Chondrocyte (in vitro differentiated cells): ENCODE data around the gene PIK3R2. TPM values are rescaled to one million over a fixed set of nuclear protein-coding genes. Genes with fewer than 3 reads are reported as not detected.

Experiments used
- DNase-seq: peaks from one replicate; pipeline ENCODE4 v3.0.0; 2021; ENCODE audit warnings: mixed read lengths, low spot score
- H3K27ac Mint-ChIP-seq: one replicate; pipeline ENCODE4 v1.8.0; 2021; ENCODE audit warnings: mild to moderate bottlenecking, moderate library complexity, mixed read lengths; ENCODE audit not compliant: unreplicated experiment
- H3K27me3 Mint-ChIP-seq: 2 replicates; pipeline ENCODE4 v1.8.0; 2021; ENCODE audit warnings: low read depth, mixed read lengths
- H3K36me3 Mint-ChIP-seq: 2 replicates; pipeline ENCODE4 v1.8.0; 2021; ENCODE audit warnings: low read depth, mixed read lengths
- H3K4me1 Mint-ChIP-seq: 2 replicates; pipeline ENCODE4 v1.8.0; 2021; ENCODE audit warnings: low read depth, mild to moderate bottlenecking, mixed read lengths
- H3K4me3 Mint-ChIP-seq: one replicate; pipeline ENCODE4 v1.8.0; 2021; ENCODE audit warnings: mild to moderate bottlenecking, moderate library complexity, mixed read lengths; ENCODE audit not compliant: unreplicated experiment
- H3K9me3 Mint-ChIP-seq: 2 replicates; pipeline ENCODE4 v1.8.0; 2021; ENCODE audit warnings: low read depth, mixed read lengths
- CTCF ChIP-seq: fragments of 200-600 bp; sonication (generic); IDR thresholded peaks from 2 replicates; pipeline ENCODE4 v1.5.0; 2021; ENCODE audit warnings: antibody characterized with exemption, mild to moderate bottlenecking, moderate library complexity
- total RNA-seq: library from RNA; stranded (reverse); gene quantifications from 3 replicates; pipeline ENCODE4 v1.2.1, GENCODE V29; 2021

The PIK3R2 gene
- total RNA-seq, 1 donor from 2014 or later: 73.1 TPM

- Mint-ChIP-seq H3K27ac (no peak overlapping the region), H3K27me3 (no peaks in the 10 kb centered on the region)
- no peak for TF ChIP-seq CTCF
These were observed 43.5 kb downstream of the PIK3R2 start for GRCh38 chr19:18196511-18196845.

GRCh38 chr19:18197306-18197705, 44.3 kb downstream of the PIK3R2 start:
- H3K27me3 Mint-ChIP-seq: no peaks in the 10 kb centered on the region
- peaks cover 19% of the 10 kb centered on the region for H3K4me1 Mint-ChIP-seq
- no peak for TF ChIP-seq CTCF
- H3K36me3 Mint-ChIP-seq: peaks cover 9% of the 10 kb centered on the region
- no peaks in the 10 kb centered on the region for H3K9me3 Mint-ChIP-seq
- no peak overlapping the region for H3K4me3 Mint-ChIP-seq
- DNase-seq: no peak
- no peak overlapping the region for H3K27ac Mint-ChIP-seq

More at GRCh38 chr19:18196511-18196845, 43.5 kb downstream of the PIK3R2 start:
- no peaks in the 10 kb centered on the region for H3K9me3 Mint-ChIP-seq
- H3K4me3 Mint-ChIP-seq: no peak overlapping the region
- DNase-seq: no peak
- peaks cover 9% of the 10 kb centered on the region for H3K36me3 Mint-ChIP-seq
- peaks cover 24% of the 10 kb centered on the region for H3K4me1 Mint-ChIP-seq

GRCh38 chr19:18197941-18198340, 45.0 kb downstream of the PIK3R2 start:
- Mint-ChIP-seq H3K27ac (no peak overlapping the region), H3K4me1 (peaks cover 20% of the 10 kb centered on the region), H3K9me3 (no peaks in the 10 kb centered on the region), H3K27me3 (no peaks in the 10 kb centered on the region), H3K36me3 (peaks cover 9% of the 10 kb centered on the region), H3K4me3 (no peak overlapping the region)
- TF ChIP-seq CTCF: no peak
- no peak for DNase-seq

GRCh38 chr19:18198374-18198773, 45.4 kb downstream of the PIK3R2 start:
- H3K27me3 Mint-ChIP-seq: no peaks in the 10 kb centered on the region
- TF ChIP-seq CTCF: no peak
- no peak for DNase-seq
- H3K9me3 Mint-ChIP-seq: no peaks in the 10 kb centered on the region
- H3K4me3 Mint-ChIP-seq: no peak overlapping the region
- peaks cover 22% of the 10 kb centered on the region for H3K4me1 Mint-ChIP-seq
- H3K27ac Mint-ChIP-seq: no peak overlapping the region
- H3K36me3 Mint-ChIP-seq: peaks cover 9% of the 10 kb centered on the region

GRCh38 chr19:18202397-18202777, 49.4 kb downstream of the PIK3R2 start:
- Mint-ChIP-seq H3K4me3 (peak overlapping the region; percentile 90), H3K27me3 (no peaks in the 10 kb centered on the region), H3K4me1 (peaks cover 26% of the 10 kb centered on the region), H3K27ac (no peak overlapping the region), H3K9me3 (no peaks in the 10 kb centered on the region), H3K36me3 (peaks cover 7% of the 10 kb centered on the region)
- no peak for DNase-seq
- no peak for TF ChIP-seq CTCF
